Measurements from ENCODE around the gene RDH5.
"Not testable (repeated sequence)": the region's sequence is repeated elsewhere in the genome, so short reads cannot be mapped to it uniquely, and the experiment has no call there.

The RDH5 gene

DNA sequence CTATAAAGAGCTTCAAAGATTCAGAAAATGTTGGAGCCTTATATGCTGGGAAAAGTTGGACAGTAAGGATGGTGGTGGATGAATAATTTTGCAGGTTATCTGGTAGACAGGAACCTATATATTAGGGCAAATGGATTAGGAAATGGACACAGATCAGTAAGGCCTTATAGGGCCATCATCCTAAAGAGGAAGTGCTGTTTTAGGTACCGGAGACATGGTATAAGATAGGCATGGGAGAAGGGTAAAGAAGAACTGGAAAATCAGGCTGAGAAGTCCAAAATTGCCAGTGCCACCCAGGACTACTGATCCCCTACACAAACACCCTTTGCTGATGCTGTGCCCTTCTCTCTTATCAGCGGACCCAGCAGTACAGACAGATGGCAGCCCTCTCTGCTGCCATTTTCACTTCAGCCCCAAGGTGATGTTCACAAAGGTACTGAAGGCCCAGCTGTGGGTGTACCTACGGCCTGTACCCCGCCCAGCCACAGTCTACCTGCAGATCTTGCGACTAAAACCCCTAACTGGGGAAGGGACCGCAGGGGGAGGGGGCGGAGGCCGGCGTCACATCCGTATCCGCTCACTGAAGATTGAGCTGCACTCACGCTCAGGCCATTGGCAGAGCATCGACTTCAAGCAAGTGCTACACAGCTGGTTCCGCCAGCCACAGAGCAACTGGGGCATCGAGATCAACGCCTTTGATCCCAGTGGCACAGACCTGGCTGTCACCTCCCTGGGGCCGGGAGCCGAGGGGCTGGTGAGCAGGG lies 28.2 kb downstream of the RDH5 start:
- DNase-seq = no peak

DNA sequence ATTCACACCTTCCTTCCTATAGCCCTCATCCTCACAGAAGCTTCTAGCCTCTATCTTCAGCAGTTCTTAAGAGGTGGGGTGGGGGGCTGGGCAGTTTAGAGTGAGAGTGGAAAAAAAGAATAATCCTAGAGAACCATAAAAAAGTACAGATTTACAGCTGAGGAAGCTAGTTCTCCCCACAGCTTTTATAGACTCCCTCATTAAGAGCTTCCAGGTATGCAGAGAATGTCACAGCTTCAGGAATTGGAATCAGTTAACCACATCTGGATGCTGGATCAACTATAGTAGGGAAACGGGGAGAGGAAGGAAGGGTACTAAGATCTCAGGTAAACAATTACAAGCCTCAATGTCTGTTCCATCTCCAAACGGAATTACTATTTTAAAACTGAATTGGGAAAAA lies 35.1 kb downstream of the RDH5 start:
- DNase-seq = no peak

DNA sequence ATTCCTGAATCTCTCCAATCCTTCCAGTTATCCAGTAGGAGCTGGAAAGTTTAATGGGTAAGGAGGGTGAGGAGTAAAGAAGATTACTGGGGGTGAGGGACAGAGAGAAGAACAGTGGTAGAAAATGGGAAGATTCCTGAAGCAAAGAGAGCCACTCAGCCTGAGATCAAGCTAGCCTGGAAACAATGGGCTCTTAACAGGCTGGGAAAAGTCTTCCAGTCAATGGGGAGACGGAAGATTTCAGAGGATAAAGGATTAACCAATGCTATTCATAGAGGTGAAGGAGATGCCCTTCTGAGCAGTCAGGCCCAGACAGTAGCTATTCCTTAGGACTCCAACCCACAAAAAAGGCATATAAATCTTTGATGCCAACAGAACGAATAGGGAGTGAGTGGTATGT lies 37.5 kb downstream of the RDH5 start:
- no peak for DNase-seq

DNA sequence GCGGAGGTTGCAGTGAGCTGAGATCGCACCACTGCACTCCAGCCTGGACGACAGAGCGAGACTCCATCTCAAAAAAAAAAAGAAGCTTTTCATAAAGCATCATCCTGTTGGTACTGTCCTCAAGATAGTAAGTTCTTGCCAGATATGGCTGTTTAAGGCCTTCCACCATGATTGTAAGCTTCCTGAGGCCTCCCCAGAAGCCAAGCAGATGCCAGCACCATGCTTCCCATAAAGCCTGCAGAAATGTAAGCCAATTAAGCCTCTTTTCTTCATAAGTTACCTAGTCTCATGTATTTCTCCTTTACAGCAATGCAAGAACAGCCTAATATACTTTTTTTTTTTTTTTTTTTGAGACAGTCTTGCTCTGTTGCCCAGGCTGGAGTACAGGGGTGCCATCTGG lies 38.4 kb downstream of the RDH5 start:
- not testable (repeated sequence) for DNase-seq

DNA sequence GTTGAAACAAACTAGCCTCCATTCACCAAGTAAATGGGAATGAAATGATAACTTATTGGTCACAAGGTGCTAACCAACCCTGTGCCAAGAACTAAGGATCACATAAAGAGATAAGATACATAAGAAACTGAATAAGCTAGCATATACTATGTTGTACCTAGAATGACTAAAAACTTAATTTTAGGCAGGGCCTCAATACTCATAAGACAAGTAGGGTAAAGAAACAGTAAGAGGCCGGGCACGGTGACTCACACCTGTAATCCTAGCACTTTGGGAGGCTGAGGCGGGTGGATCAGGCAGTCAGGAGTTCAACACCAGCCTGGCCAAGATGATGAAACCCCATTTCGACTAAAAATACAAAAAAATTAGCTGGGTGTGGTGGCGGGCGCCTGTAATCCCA lies 40.5 kb downstream of the RDH5 start:
- no peak for DNase-seq

DNA sequence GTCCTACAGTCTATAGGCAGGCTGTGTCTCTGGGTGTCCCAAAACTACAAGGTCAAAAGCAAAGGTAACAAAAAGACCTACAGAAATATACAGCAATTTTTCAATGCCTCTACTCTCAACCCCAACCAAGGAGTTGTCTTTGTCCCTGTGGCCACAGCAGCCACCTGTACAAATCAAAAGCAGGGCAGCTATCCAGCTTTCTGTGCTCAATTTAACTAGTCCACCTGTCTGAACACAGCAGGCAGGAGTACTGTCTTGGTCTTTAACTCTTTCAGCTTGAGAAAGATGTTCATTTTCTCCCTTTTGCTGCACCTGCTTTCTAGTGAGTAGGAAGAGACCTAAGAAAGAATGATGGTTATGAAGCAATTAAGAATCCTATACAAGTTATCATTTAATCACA lies 42.5 kb downstream of the RDH5 start:
- no peak for DNase-seq

DNA sequence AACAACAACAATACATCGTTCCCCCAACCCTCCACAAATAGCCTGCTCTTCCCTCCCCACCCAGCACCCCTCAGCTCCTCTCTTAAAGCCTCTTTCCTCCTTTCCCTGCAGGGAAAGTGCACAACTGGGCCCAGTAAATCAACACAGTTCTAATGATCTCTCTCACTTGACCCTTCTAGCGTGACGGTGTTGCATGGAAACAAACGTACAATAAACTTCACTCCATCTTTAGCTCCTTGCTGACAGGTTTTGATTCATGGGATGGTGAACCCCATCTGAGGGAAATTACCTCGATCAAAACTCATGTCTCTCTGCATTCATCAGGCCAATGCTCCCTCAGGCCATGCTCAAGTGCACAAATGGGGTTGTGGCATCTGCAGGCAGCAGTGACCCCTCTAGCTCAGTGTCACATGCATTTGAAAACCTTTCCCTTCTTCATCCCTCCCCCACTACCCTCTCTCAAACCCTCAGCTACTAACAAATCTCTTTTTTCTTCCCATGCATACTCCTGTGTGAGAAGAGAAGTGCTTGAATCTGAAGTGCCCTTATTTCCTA lies 45.6 kb downstream of the RDH5 start:
- no peak for DNase-seq

DNA sequence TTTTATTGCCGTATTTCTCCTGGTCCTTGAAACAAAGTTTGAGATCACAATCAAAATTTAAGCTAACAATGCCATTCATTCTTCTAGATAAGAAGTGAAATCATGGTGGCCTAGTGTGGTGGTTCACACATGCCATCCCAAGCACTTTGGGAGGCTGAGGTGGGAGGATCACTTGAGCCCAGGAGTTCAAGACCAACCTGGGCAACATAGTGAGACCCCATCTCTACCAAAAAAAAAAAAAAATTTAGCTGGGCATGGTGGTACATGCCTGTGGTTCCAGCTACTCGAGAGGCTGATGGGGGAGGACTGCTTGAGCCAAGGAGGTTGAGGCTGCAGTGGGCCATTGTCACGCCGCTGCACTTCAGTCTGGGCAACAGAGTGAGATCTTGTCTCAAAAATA lies 47.0 kb downstream of the RDH5 start:
- DNase-seq = no peak

DNA sequence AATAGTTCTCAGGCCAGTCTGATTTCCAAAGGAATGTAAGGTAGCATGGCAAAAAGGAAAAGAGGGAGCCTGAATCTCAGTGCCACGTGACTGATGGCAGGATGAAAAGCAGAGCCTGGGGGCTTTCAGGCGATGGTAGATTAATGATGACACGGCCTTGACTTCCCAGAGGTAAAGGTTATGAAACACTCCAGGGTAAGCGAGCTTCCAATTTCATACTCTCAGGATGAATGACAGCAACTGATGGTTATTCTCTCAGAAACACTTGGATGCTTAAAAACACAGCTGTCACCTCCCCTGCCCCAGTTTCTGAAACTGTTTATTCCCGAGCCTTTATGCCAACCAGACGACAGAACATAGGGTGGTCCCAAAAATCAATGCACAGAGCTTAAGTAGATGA lies 51.5 kb downstream of the RDH5 start:
- DNase-seq = no peak

Data from activated CD4-positive, alpha-beta T cell treated with anti-CD3 and anti-CD28 coated beads for 4 hours (primary cell).